NB4 (cell line): ENCODE results near the gene MICAL2.

Experiments used
- CTCF ChIP-seq: IDR thresholded peaks from one replicate; pipeline ENCODE4 v1.5.1; 2012; ENCODE audit warnings: low read depth, low read length
- POLR2A ChIP-seq: IDR thresholded peaks from 2 replicates; pipeline ENCODE4 v1.6.1; 2011; ENCODE audit warnings: mild to moderate bottlenecking; ENCODE audit not compliant: insufficient read length; ENCODE audit errors: extremely low read depth

DNA sequence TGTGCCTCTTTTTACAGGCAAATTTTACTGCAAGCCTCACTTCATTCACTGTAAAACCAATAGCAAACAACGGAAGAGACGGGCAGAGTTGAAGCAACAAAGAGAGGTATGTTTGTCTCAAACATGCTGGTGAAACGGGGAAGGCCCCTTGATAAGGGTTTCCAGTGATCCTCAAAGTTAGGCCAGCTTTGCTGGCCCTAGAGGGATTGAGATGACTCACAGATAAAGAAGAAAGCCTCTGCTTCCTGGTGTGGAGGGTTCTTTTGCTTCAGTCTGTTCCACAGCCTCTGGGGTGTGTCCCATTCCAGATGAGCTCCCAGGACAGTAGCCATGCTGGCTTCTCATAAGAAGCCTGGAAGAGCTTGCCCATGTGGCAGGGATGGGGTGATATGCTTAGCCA lies 148.1 kb downstream of the MICAL2 start:
- TF ChIP-seq CTCF (no peak), POLR2A (no peak)
